ENCODE data around the gene XPO1. TPM values are rescaled to one million over a fixed set of nuclear protein-coding genes. Genes with fewer than 3 reads are reported as not detected.
"Not testable (repeated sequence)": the region's sequence is repeated elsewhere in the genome, so short reads cannot be mapped to it uniquely, and the experiment has no call there.

Gene XPO1
- 140 and 154 TPM in 2 replicates for total RNA-seq

- DNase-seq (ENCODE audit: low read depth) (peak; percentile 94), FAIRE-seq (no peak)
- Histone ChIP-seq H3K27me3 (ENCODE audit: control insufficient read depth, insufficient read depth, low read length) (no peaks in the 10 kb centered on the region), H3K4me3 (ENCODE audit: low read depth, low read length) (peak within 1 kb of the TSS; percentile 90), H3K36me3 (ENCODE audit: control insufficient read depth, insufficient read depth, low read length) (no peaks in the 10 kb centered on the region)
- TF ChIP-seq CTCF (IDR thresholded peaks at IDR 0.05; ENCODE audit: insufficient read depth, low read length, severe bottlenecking) = no peak
These were observed at the start of gene XPO1 for GRCh38 chr2:61538200-61538919. XPO1 (minus strand) TSS chr2:61538356; CDS start chr2:61533897, 4,459 bp downstream.

GRCh38 chr2:61586928-61587327, 48.8 kb upstream of the XPO1 start:
- H3K36me3 ChIP-seq (ENCODE audit: control insufficient read depth, insufficient read depth, low read length); DNase-seq (ENCODE audit: low read depth); H3K27me3 ChIP-seq (ENCODE audit: control insufficient read depth, insufficient read depth, low read length); FAIRE-seq; H3K4me3 ChIP-seq (ENCODE audit: low read depth, low read length): not testable (repeated sequence)

GRCh38 chr2:61585383-61585782, 47.2 kb upstream of the XPO1 start:
- H3K4me3 ChIP-seq (ENCODE audit: low read depth, low read length) = no peak overlapping the region
- H3K27me3 ChIP-seq (ENCODE audit: control insufficient read depth, insufficient read depth, low read length) = no peaks in the 10 kb centered on the region
- no peaks in the 10 kb centered on the region for H3K36me3 ChIP-seq (ENCODE audit: control insufficient read depth, insufficient read depth, low read length)
- FAIRE-seq (no peak), DNase-seq (ENCODE audit: low read depth) (no peak)
- TF ChIP-seq CTCF (IDR thresholded peaks at IDR 0.05; ENCODE audit: insufficient read depth, low read length, severe bottlenecking) = no peak

GRCh38 chr2:61584368-61584767, 46.2 kb upstream of the XPO1 start:
- DNase-seq (ENCODE audit: low read depth); H3K27me3 ChIP-seq (ENCODE audit: control insufficient read depth, insufficient read depth, low read length); H3K4me3 ChIP-seq (ENCODE audit: low read depth, low read length); FAIRE-seq; H3K36me3 ChIP-seq (ENCODE audit: control insufficient read depth, insufficient read depth, low read length): not testable (repeated sequence)

GRCh38 chr2:61582165-61582564, 44.0 kb upstream of the XPO1 start:
- FAIRE-seq (no peak), DNase-seq (ENCODE audit: low read depth) (peak; percentile 52)
- TF ChIP-seq CTCF (IDR thresholded peaks at IDR 0.05; ENCODE audit: insufficient read depth, low read length, severe bottlenecking) = no peak

GRCh38 chr2:61581716-61582115, 43.6 kb upstream of the XPO1 start:
- no peak for TF ChIP-seq CTCF (IDR thresholded peaks at IDR 0.05; ENCODE audit: insufficient read depth, low read length, severe bottlenecking)
- Histone ChIP-seq H3K36me3 (ENCODE audit: control insufficient read depth, insufficient read depth, low read length) (no peaks in the 10 kb centered on the region), H3K4me3 (ENCODE audit: low read depth, low read length) (no peak overlapping the region), H3K27me3 (ENCODE audit: control insufficient read depth, insufficient read depth, low read length) (no peaks in the 10 kb centered on the region)
- FAIRE-seq (no peak), DNase-seq (ENCODE audit: low read depth) (no peak)

More at GRCh38 chr2:61582165-61582564, 44.0 kb upstream of the XPO1 start:
- H3K4me3 ChIP-seq (ENCODE audit: low read depth, low read length) = no peak overlapping the region
- no peaks in the 10 kb centered on the region for H3K36me3 ChIP-seq (ENCODE audit: control insufficient read depth, insufficient read depth, low read length)
- H3K27me3 ChIP-seq (ENCODE audit: control insufficient read depth, insufficient read depth, low read length) = no peaks in the 10 kb centered on the region

- FAIRE-seq = no peak
- Histone ChIP-seq H3K4me3 (ENCODE audit: low read depth, low read length) (no peak overlapping the region), H3K27me3 (ENCODE audit: control insufficient read depth, insufficient read depth, low read length) (no peaks in the 10 kb centered on the region), H3K36me3 (ENCODE audit: control insufficient read depth, insufficient read depth, low read length) (no peaks in the 10 kb centered on the region)
- no peak for TF ChIP-seq CTCF (IDR thresholded peaks at IDR 0.05; ENCODE audit: insufficient read depth, low read length, severe bottlenecking)
- no peak for DNase-seq (ENCODE audit: low read depth)
These were observed 37.3 kb upstream of the XPO1 start for GRCh38 chr2:61575447-61575859.

All from bronchial epithelial cell (primary cell).